Esophagus squamous epithelium (tissue), 4 donors: Measurements from ENCODE around the gene SIN3A.

ENCODE experiments used
- CTCF ChIP-seq, 6 experiments: fragments of 450-650 bp in 4 of 6; fragments of 200-600 bp in 2 of 6; sonication (generic) in 2 of 6; IDR thresholded peaks; one replicate each; pipeline ENCODE4 v1.5.1; 2016 to 2019; ENCODE audit warnings: antibody characterized with exemption in 6 of 6, mild to moderate bottlenecking in 4 of 6, moderate library complexity in 4 of 6
- POLR2A ChIP-seq, 4 donors: fragments of 450-650 bp; IDR thresholded peaks; one replicate each; pipeline ENCODE4 v1.6.1; 2017; ENCODE audit warnings: antibody characterized with exemption in 4 of 4, mild to moderate bottlenecking in 4 of 4, moderate library complexity in 3 of 4

- TF ChIP-seq CTCF (IDR thresholded peaks at IDR 0.05) (no peak), POLR2A (IDR thresholded peaks at IDR 0.05) (no peak)
Measured at GRCh38 chr15:75436881-75437280, 14.6 kb downstream of the SIN3A start.
